Measurements from ENCODE around the gene RET.

- TF ChIP-seq CTCF (IDR thresholded peaks at IDR 0.05; ENCODE audit: low read depth, low read length) = no peak
- TF ChIP-seq MYC (IDR thresholded peaks at IDR 0.05; ENCODE audit: low read depth, low read length) = no peak
- TF ChIP-seq POLR2A (IDR thresholded peaks at IDR 0.05; ENCODE audit: extremely low read depth, insufficient read length) = no peak
- no peak for TF ChIP-seq MAX (IDR thresholded peaks at IDR 0.05; ENCODE audit: low read depth, low read length)
Measured at GRCh38 chr10:43062402-43063160, 14.3 kb upstream of the RET start.

Data from NB4 (cell line).